Activated naive CD8-positive, alpha-beta T cell treated with anti-CD3 and anti-CD28 coated beads, Interleukin-2, amount 10 ng/mL, durations not matched to agents 7 days and 5 days (primary cell): ENCODE data around the gene SPEN. TPM values are rescaled to one million over a fixed set of nuclear protein-coding genes. Genes with fewer than 3 reads are reported as not detected.
"Not testable (repeated sequence)": the region's sequence is repeated elsewhere in the genome, so short reads cannot be mapped to it uniquely, and the experiment has no call there.

ENCODE experiments used
- ATAC-seq: fragments of 150-1000 bp; cut with Tn5 transposase; one replicate; pipeline ENCODE4 v1.10.0; 2021; ENCODE audit warnings: low read depth, moderate library complexity
- POLR2A ChIA-PET: fragments of 350-600 bp; sonication (Branson Sonifier 250); formaldehyde crosslinking; loops from one replicate; lab custom pipeline; 2021; ENCODE audit warnings: antibody characterized with exemption; lab: Charles Lee
- DNase-seq: peaks from one replicate; pipeline ENCODE4 v3.0.0; 2021
- H3K27ac Mint-ChIP-seq: one replicate; pipeline ENCODE4 v1.8.0; 2022; ENCODE audit warnings: mild to moderate bottlenecking, mixed read lengths
- H3K27me3 Mint-ChIP-seq: one replicate; pipeline ENCODE4 v1.8.0; 2022; ENCODE audit warnings: mild to moderate bottlenecking, moderate library complexity, mixed read lengths
- H3K36me3 Mint-ChIP-seq: one replicate; pipeline ENCODE4 v1.8.0; 2021; ENCODE audit warnings: mild to moderate bottlenecking, mixed read lengths
- H3K4me1 Mint-ChIP-seq: one replicate; pipeline ENCODE4 v1.8.0; 2021; ENCODE audit warnings: mixed read lengths
- H3K4me3 Mint-ChIP-seq: one replicate; pipeline ENCODE4 v1.8.0; 2022; ENCODE audit warnings: mild to moderate bottlenecking, moderate library complexity, mixed read lengths
- H3K9me3 Mint-ChIP-seq: one replicate; pipeline ENCODE4 v1.8.0; 2021; ENCODE audit warnings: mixed read lengths
- total RNA-seq, 2 experiments: library from RNA; stranded (reverse); gene quantifications; one replicate each; pipeline ENCODE4 v1.2.3, GENCODE V29; 2021

Gene SPEN
- total RNA-seq, 2 experiments from 2014 or later, result 68.8 to 69.8 TPM

DNA sequence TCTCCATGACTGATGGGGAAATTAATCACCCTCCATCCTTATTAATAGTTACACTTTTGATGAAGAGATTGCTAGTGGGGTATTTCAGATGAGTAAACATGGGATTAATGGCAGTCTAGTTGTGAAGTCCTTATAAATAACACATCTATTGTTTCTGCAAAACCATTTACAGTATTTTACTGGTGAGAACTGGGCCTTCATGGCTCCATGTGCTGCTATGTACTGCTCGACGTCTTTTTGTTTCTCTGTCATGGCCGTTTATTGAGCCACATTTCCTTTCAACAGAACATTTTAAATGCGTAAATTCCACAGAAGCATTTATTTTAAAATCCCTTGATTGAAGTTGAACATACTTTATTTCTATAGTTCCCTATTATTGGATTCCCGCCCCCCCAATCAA is 34.5 kb downstream of the SPEN start:
- Mint-ChIP-seq H3K36me3 (peaks cover 11% of the 10 kb centered on the region), H3K4me1 (peaks cover 34% of the 10 kb centered on the region), H3K27ac (no peak overlapping the region), H3K4me3 (no peak overlapping the region), H3K27me3 (no peaks in the 10 kb centered on the region), H3K9me3 (no peaks in the 10 kb centered on the region)
- no peak for ATAC-seq
- no peak for DNase-seq
- POLR2A ChIA-PET, result no interaction called here

- H3K27ac Mint-ChIP-seq, result no peak overlapping the region
- ATAC-seq (no peak), DNase-seq (no peak)
- peaks cover 34% of the 10 kb centered on the region for H3K4me1 Mint-ChIP-seq
- no peaks in the 10 kb centered on the region for H3K9me3 Mint-ChIP-seq
- H3K27me3 Mint-ChIP-seq, result no peaks in the 10 kb centered on the region
- POLR2A ChIA-PET, result interaction anchor here (1.2 kb wide), 1 partner anchor 35 kb away, joined by 6 read pairs; the partner anchor contains the start of gene SPEN
- no peak overlapping the region for H3K4me3 Mint-ChIP-seq
- peaks cover 11% of the 10 kb centered on the region for H3K36me3 Mint-ChIP-seq
These were observed 35.2 kb downstream of the SPEN start for GRCh38 chr1:15882665-15883064.

DNA sequence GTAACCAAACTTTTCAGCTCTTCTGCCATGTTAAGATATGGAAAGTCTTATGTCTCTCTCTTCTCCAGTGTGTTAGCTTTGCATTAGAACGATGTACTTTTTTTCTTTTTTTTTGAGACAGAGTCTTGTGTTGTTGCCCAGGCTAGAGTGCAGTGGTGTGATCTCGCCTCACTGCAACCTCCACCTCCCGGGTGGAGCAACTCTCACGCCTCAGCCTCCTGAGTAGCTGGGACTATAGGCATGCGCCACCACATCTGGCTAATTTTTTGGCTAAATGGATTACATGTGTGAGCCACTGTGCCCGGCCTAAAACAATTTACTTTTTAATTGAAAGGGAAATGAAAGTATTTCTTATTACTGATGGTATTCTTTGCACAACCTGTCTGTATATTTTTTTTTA is 35.8 kb downstream of the SPEN start:
- Mint-ChIP-seq H3K4me1 (peaks cover 34% of the 10 kb centered on the region), H3K9me3 (no peaks in the 10 kb centered on the region), H3K27ac (peak overlapping the region; percentile 44), H3K36me3 (peaks cover 11% of the 10 kb centered on the region), H3K27me3 (no peaks in the 10 kb centered on the region), H3K4me3 (no peak overlapping the region)
- DNase-seq (no peak), ATAC-seq (no peak)
- POLR2A ChIA-PET, result interaction anchor here (0.6 to 1.2 kb wide), 2 partner anchors 25 to 36 kb away, joined by 4 to 6 read pairs; partner anchors contain the start of gene SPEN

DNA sequence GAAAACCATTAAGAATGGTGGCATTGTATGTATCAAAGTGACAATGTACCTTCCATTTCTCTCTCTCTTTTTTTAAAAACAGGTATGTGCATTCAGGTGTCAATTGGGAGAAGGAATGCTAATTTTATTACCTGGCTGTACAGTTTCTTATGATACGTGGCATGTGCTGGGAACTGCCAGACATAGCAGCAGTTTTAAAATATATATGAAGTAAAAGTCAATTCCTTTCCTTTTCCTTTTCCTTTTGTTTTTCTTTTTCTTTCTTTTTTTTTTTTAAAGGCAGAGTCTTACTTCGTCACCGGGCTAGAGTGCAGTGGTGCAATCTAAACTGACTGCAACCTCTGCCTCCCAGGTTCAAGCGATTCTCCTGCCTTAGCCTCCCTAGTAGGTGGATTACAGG is 37.0 kb downstream of the SPEN start:
- H3K9me3 Mint-ChIP-seq, result no peaks in the 10 kb centered on the region
- H3K4me3 Mint-ChIP-seq, result no peak overlapping the region
- no peak overlapping the region for H3K27ac Mint-ChIP-seq
- ATAC-seq (no peak), DNase-seq (no peak)
- POLR2A ChIA-PET, result no interaction called here
- peaks cover 34% of the 10 kb centered on the region for H3K4me1 Mint-ChIP-seq
- H3K36me3 Mint-ChIP-seq, result peaks cover 14% of the 10 kb centered on the region
- no peaks in the 10 kb centered on the region for H3K27me3 Mint-ChIP-seq

DNA sequence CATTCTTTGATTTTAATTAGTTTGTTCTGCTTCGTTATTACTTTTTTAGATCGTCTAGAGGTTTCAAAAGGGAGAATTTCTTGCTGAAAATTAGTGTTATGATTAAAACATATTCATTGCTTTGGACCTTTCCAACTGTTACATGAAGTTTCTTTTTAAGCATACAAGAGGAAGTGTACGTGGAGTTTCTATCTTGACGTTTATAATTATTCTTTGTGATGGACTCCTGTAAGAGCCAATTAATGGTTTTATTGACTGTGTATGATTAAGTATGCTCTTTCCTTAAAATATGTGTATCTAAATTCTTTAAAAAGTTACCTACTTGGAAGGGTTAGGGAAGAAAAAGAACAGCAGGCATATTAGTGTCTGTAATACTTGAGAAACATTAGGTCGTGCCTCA is 37.8 kb downstream of the SPEN start:
- POLR2A ChIA-PET, result no interaction called here
- H3K27ac Mint-ChIP-seq, result no peak overlapping the region
- DNase-seq (no peak), ATAC-seq (no peak)
- no peaks in the 10 kb centered on the region for H3K9me3 Mint-ChIP-seq
- H3K36me3 Mint-ChIP-seq, result peaks cover 22% of the 10 kb centered on the region
- peaks cover 34% of the 10 kb centered on the region for H3K4me1 Mint-ChIP-seq
- no peaks in the 10 kb centered on the region for H3K27me3 Mint-ChIP-seq
- no peak overlapping the region for H3K4me3 Mint-ChIP-seq

- peak; percentile 35 for DNase-seq
- ATAC-seq, result no peak
- POLR2A ChIA-PET, result interaction anchor here (0.8 kb wide), 1 partner anchor 38 kb away, joined by 3 read pairs; the partner anchor contains the start of gene SPEN
- Mint-ChIP-seq H3K4me1 (peaks cover 34% of the 10 kb centered on the region), H3K36me3 (peaks cover 24% of the 10 kb centered on the region), H3K4me3 (peak overlapping the region; percentile 16), H3K27me3 (no peaks in the 10 kb centered on the region), H3K27ac (no peak overlapping the region), H3K9me3 (no peaks in the 10 kb centered on the region)
These were observed 38.4 kb downstream of the SPEN start for GRCh38 chr1:15885701-15886610.

GRCh38 chr1:15886611-15887167 is 39.2 kb downstream of the SPEN start:
- POLR2A ChIA-PET, result interaction anchor here (0.8 kb wide), 1 partner anchor 39 kb away, joined by 3 read pairs; the partner anchor contains the start of gene SPEN
- ATAC-seq (no peak), DNase-seq (no peak)
- Mint-ChIP-seq H3K4me1 (peaks cover 31% of the 10 kb centered on the region), H3K9me3 (no peaks in the 10 kb centered on the region), H3K27ac (no peak overlapping the region), H3K36me3 (peaks cover 24% of the 10 kb centered on the region), H3K4me3 (peak overlapping the region; percentile 16), H3K27me3 (no peaks in the 10 kb centered on the region)

GRCh38 chr1:15892857-15893599 is 45.5 kb downstream of the SPEN start:
- H3K27me3 Mint-ChIP-seq, POLR2A ChIA-PET, DNase-seq, H3K9me3 Mint-ChIP-seq, H3K4me3 Mint-ChIP-seq, ATAC-seq: not testable (repeated sequence)
- Mint-ChIP-seq H3K4me1 (peaks cover 19% of the 10 kb centered on the region), H3K36me3 (peaks cover 31% of the 10 kb centered on the region), H3K27ac (peak overlapping the region; percentile 54)

GRCh38 chr1:15895233-15895632 is 47.7 kb downstream of the SPEN start:
- no peak overlapping the region for H3K4me3 Mint-ChIP-seq
- DNase-seq (no peak), ATAC-seq (no peak)
- POLR2A ChIA-PET, result interaction anchor here (0.7 kb wide), 1 partner anchor 21 kb away, joined by 3 read pairs; no protein-coding TSS in a partner anchor
- H3K4me1 Mint-ChIP-seq, result peaks cover 22% of the 10 kb centered on the region
- H3K9me3 Mint-ChIP-seq, result no peaks in the 10 kb centered on the region
- peaks cover 31% of the 10 kb centered on the region for H3K36me3 Mint-ChIP-seq
- H3K27ac Mint-ChIP-seq, result no peak overlapping the region
- no peaks in the 10 kb centered on the region for H3K27me3 Mint-ChIP-seq

DNA sequence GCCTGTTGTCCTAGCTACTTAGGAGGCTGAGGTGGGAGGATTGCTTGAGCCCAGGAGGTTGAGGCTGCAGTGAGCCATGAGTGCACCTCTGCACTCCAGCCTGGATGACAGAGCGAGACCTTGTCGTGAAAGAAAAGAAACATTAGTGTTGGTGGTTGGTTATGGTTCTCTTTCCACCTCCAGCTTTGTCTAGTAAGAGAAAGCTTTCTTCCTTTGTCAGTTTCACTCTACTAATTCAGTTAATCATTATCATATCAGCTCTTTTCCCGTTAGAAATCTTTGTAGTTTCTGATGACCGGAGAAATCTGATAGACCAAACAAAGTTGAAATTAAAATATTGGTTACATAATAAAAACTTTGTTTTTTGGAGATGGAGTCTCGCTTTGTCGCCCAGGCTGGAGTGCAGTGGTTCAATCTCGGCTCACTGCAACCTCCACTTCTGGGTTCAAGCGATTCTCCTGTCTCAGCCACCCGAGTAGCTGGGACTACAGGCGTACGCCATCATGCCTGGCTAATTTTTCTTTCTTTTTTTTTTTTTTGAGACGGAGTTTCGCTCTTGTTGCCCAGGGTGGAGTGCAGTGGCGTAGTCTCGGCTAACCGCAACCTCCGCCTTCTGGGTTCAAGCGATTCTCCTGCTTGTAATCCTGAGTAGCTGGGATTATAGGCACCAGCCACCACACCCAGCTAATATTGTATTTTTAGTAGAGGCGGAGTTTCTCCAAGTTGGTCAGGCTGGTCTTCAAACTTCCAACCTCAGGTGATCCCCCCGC is 49.5 kb downstream of the SPEN start:
- H3K9me3 Mint-ChIP-seq, H3K27me3 Mint-ChIP-seq, ATAC-seq, DNase-seq, H3K4me3 Mint-ChIP-seq, H3K27ac Mint-ChIP-seq: not testable (repeated sequence)
- POLR2A ChIA-PET, result interaction anchor here (0.5 kb wide), 1 partner anchor 64 kb away, joined by 5 read pairs; no protein-coding TSS in a partner anchor
- Mint-ChIP-seq H3K4me1 (peaks cover 22% of the 10 kb centered on the region), H3K36me3 (peaks cover 26% of the 10 kb centered on the region)

DNA sequence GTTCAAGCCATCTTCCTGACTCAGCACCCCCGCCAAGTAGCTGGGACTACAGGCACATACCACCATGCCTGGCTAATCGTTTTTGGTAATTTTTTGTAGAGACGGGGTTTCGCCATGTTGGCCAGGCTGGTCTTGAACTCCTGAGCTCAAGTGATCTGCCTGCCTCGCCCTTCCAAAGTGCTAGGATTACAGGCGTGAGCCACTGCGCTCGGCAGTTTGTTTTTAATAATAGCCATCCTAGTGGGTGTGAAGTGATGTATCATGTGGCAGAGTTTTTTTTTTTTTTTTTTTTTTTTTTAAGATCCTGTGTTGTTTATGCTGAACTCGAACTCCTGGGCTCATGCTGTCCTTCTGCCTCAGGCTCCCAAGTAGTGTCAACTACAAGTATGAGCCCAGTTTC is 51.8 kb downstream of the SPEN start:
- DNase-seq, result no peak
- no peaks in the 10 kb centered on the region for H3K27me3 Mint-ChIP-seq
- peaks cover 26% of the 10 kb centered on the region for H3K36me3 Mint-ChIP-seq
- no peak overlapping the region for H3K27ac Mint-ChIP-seq
- H3K4me3 Mint-ChIP-seq, result no peak overlapping the region
- no peaks in the 10 kb centered on the region for H3K9me3 Mint-ChIP-seq
- peaks cover 17% of the 10 kb centered on the region for H3K4me1 Mint-ChIP-seq
- no peak for ATAC-seq
- POLR2A ChIA-PET, result no interaction called here

DNA sequence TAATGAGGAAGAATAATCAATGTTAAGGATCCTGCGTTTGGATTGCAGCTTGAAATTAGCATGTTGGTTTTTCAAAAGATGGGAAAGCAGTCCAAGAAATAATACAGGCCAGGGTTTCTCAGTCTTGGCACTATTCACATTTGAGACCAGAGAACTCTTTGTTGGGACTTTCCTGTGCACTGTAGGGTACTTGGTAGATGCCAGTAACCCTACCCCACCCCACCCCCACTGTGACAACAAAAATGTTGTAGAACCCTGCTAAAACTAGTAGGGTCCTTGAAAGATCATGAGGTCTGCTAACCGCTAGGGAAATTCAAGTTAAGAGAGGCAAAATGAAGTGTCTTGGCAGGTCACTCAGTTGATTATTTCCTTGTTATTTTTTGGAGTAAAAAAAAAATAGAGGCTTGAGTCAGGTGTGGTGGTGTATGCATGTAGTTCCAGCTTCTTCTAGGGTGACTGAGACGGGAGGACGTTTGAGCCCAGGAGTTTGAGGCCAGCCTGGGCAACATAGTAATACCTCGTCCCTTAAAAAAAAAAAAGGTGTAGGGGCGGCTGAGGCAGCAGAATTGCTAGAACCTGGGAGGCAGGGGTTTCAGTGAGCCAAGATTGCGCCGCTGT is 53.3 kb downstream of the SPEN start:
- no peak overlapping the region for H3K4me3 Mint-ChIP-seq
- ATAC-seq, result no peak
- DNase-seq, result no peak
- POLR2A ChIA-PET, result interaction anchor here (1.1 kb wide), 1 partner anchor 67 kb away, joined by 3 read pairs; no protein-coding TSS in a partner anchor
- H3K27me3 Mint-ChIP-seq, result no peaks in the 10 kb centered on the region
- H3K27ac Mint-ChIP-seq, result peak overlapping the region; percentile 30
- no peaks in the 10 kb centered on the region for H3K9me3 Mint-ChIP-seq
- peaks cover 23% of the 10 kb centered on the region for H3K36me3 Mint-ChIP-seq
- peaks cover 15% of the 10 kb centered on the region for H3K4me1 Mint-ChIP-seq
